HepG2 (cell line): ENCODE results near the gene MFAP4. TPM values are rescaled to one million over a fixed set of nuclear protein-coding genes. Genes with fewer than 3 reads are reported as not detected.

ENCODE experiments used
- CEBPG ChIP-seq: IDR thresholded peaks from 2 replicates; pipeline ENCODE4 v1.6.1; 2016
- GATAD1 ChIP-seq: IDR thresholded peaks from 2 replicates; pipeline ENCODE4 v1.6.1; 2016; ENCODE audit warnings: missing genetic modification reagents, missing compliant biosample characterization
- HES4 ChIP-seq: sonication (generic); formaldehyde crosslinking; IDR thresholded peaks from 2 replicates; pipeline ENCODE4 v1.9.0; 2021; ENCODE audit warnings: mild to moderate bottlenecking, missing genetic modification reagents, borderline replicate concordance
- KMT2B ChIP-seq: IDR thresholded peaks from 2 replicates; pipeline ENCODE4 v1.6.1; 2016; ENCODE audit warnings: missing genetic modification reagents, missing compliant biosample characterization
- LBX2 ChIP-seq: sonication (generic); formaldehyde crosslinking; IDR thresholded peaks from 2 replicates; pipeline ENCODE4 v1.5.0; 2020; ENCODE audit warnings: missing genetic modification reagents, mild to moderate bottlenecking, borderline replicate concordance
- MTA3 ChIP-seq: sonication (generic); formaldehyde crosslinking; IDR thresholded peaks from 2 replicates; pipeline ENCODE4 v1.4.0; 2020; ENCODE audit warnings: missing genetic modification reagents
- SKI ChIP-seq: fragments of 450-650 bp; IDR thresholded peaks from one replicate; pipeline ENCODE4 v1.6.1; 2018; ENCODE audit warnings: mild to moderate bottlenecking; ENCODE audit not compliant: partially characterized antibody
- SOX5 ChIP-seq: IDR thresholded peaks from 2 replicates; pipeline ENCODE4 v1.6.1; 2016; ENCODE audit warnings: borderline replicate concordance
- TEAD2 ChIP-seq: sonication (generic); formaldehyde crosslinking; IDR thresholded peaks from 2 replicates; pipeline ENCODE4 v1.9.0; 2021; ENCODE audit warnings: missing genetic modification reagents
- ZFP90 ChIP-seq: sonication (generic); formaldehyde crosslinking; IDR thresholded peaks from 2 replicates; pipeline ENCODE4 v1.8.0; 2022; ENCODE audit warnings: missing genetic modification reagents, mild to moderate bottlenecking, inconsistent platforms, borderline replicate concordance
- ZKSCAN8 ChIP-seq: IDR thresholded peaks from 2 replicates; pipeline ENCODE4 v1.6.1; 2016; ENCODE audit warnings: borderline replicate concordance, missing genetic modification reagents, missing compliant biosample characterization
- ZNF160 ChIP-seq: sonication (generic); formaldehyde crosslinking; IDR thresholded peaks from 2 replicates; pipeline ENCODE4 v1.8.0; 2022; ENCODE audit warnings: mild to moderate bottlenecking, inconsistent platforms, missing genetic modification reagents
- ZNF333 ChIP-seq: sonication (generic); formaldehyde crosslinking; IDR thresholded peaks from 2 replicates; pipeline ENCODE4 v1.4.0; 2020; ENCODE audit warnings: mild to moderate bottlenecking, missing genetic modification reagents, borderline replicate concordance
- ZNF343 ChIP-seq: sonication (generic); formaldehyde crosslinking; IDR thresholded peaks from 2 replicates; pipeline ENCODE4 v1.4.0; 2020; ENCODE audit warnings: mild to moderate bottlenecking, missing genetic modification reagents
- ZNF589 ChIP-seq: sonication (generic); formaldehyde crosslinking; conservative IDR thresholded peaks from 2 replicates; pipeline ENCODE4 v1.8.0; 2022; ENCODE audit warnings: mild to moderate bottlenecking, moderate library complexity, missing genetic modification reagents
- ZNF7 ChIP-seq: IDR thresholded peaks from 2 replicates; pipeline ENCODE4 v1.6.1; 2016; ENCODE audit warnings: missing biosample characterization, missing genetic modification reagents
- ZNF703 ChIP-seq: sonication (generic); formaldehyde crosslinking; IDR thresholded peaks from 2 replicates; pipeline ENCODE4 v1.5.1; 2020; ENCODE audit warnings: missing genetic modification reagents, mild to moderate bottlenecking, moderate library complexity, borderline replicate concordance
- ZNF816 ChIP-seq: sonication (generic); formaldehyde crosslinking; IDR thresholded peaks from 2 replicates; pipeline ENCODE4 v1.8.0; 2022; ENCODE audit warnings: missing genetic modification reagents, mild to moderate bottlenecking, borderline replicate concordance
- polyA plus RNA-seq, 8 experiments: library from polyadenylated mRNA; depleted of rRNA in 3 of 8; stranded (reverse) in 7 of 8; unstranded in 1 of 8; fragments of >200 nt; fragmentation: Illumina TruSeq in 4 of 8; extraction: Trizol in 4 of 8; gene quantifications; 2 replicates each; pipeline versions ENCODE4 v1.2.1 to v1.2.3, GENCODE V29; 2011 to 2016; ENCODE audit warnings: low read depth in 4 of 8, missing spikeins in 1 of 8, mixed read lengths in 1 of 8; ENCODE audit not compliant: insufficient read depth in 1 of 8
- total RNA-seq, 5 experiments: library from RNA; depleted of rRNA; stranded (reverse); fragments of >200 nt; fragmentation: Illumina TruSeq; extraction: Trizol; gene quantifications; 2 replicates each; pipeline ENCODE4 v1.2.3, GENCODE V29; 2016; ENCODE audit warnings: low read depth in 1 of 5
- TF ChIP-seq, protein P1 (sequence below): sonication (generic); formaldehyde crosslinking; IDR thresholded peaks from 2 replicates; pipeline ENCODE4 v1.5.1; 2020; ENCODE audit warnings: mild to moderate bottlenecking, missing genetic modification reagents, borderline replicate concordance
- TF ChIP-seq, protein P2 (sequence below): sonication (generic); formaldehyde crosslinking; IDR thresholded peaks from 2 replicates; pipeline ENCODE4 v1.5.1; 2020; ENCODE audit warnings: mild to moderate bottlenecking, missing genetic modification reagents, moderate library complexity

MFAP4 gene
- total and polyA plus RNA-seq, 2 of the 13 experiments (the other 11 are each of a cell fraction or from before 2014, with no cell fraction given): 0.08 TPM; not detected in 1

- TF ChIP-seq, protein P1, sequence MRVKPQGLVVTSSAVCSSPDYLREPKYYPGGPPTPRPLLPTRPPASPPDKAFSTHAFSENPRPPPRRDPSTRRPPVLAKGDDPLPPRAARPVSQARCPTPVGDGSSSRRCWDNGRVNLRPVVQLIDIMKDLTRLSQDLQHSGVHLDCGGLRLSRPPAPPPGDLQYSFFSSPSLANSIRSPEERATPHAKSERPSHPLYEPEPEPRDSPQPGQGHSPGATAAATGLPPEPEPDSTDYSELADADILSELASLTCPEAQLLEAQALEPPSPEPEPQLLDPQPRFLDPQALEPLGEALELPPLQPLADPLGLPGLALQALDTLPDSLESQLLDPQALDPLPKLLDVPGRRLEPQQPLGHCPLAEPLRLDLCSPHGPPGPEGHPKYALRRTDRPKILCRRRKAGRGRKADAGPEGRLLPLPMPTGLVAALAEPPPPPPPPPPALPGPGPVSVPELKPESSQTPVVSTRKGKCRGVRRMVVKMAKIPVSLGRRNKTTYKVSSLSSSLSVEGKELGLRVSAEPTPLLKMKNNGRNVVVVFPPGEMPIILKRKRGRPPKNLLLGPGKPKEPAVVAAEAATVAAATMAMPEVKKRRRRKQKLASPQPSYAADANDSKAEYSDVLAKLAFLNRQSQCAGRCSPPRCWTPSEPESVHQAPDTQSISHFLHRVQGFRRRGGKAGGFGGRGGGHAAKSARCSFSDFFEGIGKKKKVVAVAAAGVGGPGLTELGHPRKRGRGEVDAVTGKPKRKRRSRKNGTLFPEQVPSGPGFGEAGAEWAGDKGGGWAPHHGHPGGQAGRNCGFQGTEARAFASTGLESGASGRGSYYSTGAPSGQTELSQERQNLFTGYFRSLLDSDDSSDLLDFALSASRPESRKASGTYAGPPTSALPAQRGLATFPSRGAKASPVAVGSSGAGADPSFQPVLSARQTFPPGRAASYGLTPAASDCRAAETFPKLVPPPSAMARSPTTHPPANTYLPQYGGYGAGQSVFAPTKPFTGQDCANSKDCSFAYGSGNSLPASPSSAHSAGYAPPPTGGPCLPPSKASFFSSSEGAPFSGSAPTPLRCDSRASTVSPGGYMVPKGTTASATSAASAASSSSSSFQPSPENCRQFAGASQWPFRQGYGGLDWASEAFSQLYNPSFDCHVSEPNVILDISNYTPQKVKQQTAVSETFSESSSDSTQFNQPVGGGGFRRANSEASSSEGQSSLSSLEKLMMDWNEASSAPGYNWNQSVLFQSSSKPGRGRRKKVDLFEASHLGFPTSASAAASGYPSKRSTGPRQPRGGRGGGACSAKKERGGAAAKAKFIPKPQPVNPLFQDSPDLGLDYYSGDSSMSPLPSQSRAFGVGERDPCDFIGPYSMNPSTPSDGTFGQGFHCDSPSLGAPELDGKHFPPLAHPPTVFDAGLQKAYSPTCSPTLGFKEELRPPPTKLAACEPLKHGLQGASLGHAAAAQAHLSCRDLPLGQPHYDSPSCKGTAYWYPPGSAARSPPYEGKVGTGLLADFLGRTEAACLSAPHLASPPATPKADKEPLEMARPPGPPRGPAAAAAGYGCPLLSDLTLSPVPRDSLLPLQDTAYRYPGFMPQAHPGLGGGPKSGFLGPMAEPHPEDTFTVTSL (CRISPR knock-in tag): no peak
- no peak for TF ChIP-seq ZNF7 (CRISPR knock-in tag)
- no peak for TF ChIP-seq ZNF589
- TF ChIP-seq GATAD1 (CRISPR knock-in tag): no peak
- TF ChIP-seq LBX2 (CRISPR knock-in tag): peak; percentile 89; the same call in 1 of the 2 replicates
- TF ChIP-seq ZNF160 (CRISPR knock-in tag): peak; percentile 72; the same call in 1 of the 2 replicates
- TF ChIP-seq ZFP90 (CRISPR knock-in tag): peak; percentile 51; the same call in 1 of the 2 replicates
- TF ChIP-seq ZKSCAN8 (CRISPR knock-in tag): no peak
- no peak for TF ChIP-seq ZNF333 (CRISPR knock-in tag)
- peak; percentile 55; the same call in 1 of the 2 replicates for TF ChIP-seq KMT2B
- no peak for TF ChIP-seq ZNF816 (CRISPR knock-in tag)
- TF ChIP-seq, protein P2, sequence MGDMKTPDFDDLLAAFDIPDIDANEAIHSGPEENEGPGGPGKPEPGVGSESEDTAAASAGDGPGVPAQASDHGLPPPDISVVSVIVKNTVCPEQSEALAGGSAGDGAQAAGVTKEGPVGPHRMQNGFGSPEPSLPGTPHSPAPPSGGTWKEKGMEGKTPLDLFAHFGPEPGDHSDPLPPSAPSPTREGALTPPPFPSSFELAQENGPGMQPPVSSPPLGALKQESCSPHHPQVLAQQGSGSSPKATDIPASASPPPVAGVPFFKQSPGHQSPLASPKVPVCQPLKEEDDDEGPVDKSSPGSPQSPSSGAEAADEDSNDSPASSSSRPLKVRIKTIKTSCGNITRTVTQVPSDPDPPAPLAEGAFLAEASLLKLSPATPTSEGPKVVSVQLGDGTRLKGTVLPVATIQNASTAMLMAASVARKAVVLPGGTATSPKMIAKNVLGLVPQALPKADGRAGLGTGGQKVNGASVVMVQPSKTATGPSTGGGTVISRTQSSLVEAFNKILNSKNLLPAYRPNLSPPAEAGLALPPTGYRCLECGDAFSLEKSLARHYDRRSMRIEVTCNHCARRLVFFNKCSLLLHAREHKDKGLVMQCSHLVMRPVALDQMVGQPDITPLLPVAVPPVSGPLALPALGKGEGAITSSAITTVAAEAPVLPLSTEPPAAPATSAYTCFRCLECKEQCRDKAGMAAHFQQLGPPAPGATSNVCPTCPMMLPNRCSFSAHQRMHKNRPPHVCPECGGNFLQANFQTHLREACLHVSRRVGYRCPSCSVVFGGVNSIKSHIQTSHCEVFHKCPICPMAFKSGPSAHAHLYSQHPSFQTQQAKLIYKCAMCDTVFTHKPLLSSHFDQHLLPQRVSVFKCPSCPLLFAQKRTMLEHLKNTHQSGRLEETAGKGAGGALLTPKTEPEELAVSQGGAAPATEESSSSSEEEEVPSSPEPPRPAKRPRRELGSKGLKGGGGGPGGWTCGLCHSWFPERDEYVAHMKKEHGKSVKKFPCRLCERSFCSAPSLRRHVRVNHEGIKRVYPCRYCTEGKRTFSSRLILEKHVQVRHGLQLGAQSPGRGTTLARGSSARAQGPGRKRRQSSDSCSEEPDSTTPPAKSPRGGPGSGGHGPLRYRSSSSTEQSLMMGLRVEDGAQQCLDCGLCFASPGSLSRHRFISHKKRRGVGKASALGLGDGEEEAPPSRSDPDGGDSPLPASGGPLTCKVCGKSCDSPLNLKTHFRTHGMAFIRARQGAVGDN (CRISPR knock-in tag): peak; percentile 100
- no peak for TF ChIP-seq ZNF343
- TF ChIP-seq TEAD2 (CRISPR knock-in tag): 0 out of 2 replicates have a peak, but pooled peaks have one; percentile 64
- TF ChIP-seq HES4 (CRISPR knock-in tag): no peak
- no peak for TF ChIP-seq ZNF703 (CRISPR knock-in tag)
- TF ChIP-seq SOX5: peak; percentile 60; the same call in 1 of the 2 replicates
- TF ChIP-seq SKI: peak; percentile 36
- no peak for TF ChIP-seq MTA3 (CRISPR knock-in tag)
- peak; percentile 22; the same call in 1 of the 2 replicates for TF ChIP-seq CEBPG (CRISPR knock-in tag)
Observed at GRCh38 chr17:19336938-19337711, 49.9 kb downstream of the MFAP4 start (continued).
